ENCODE data around the gene SOS1.
A peak's percentile ranks its signal among the peaks of the same experiment; 100 is the strongest.
"Not testable (repeated sequence)": the region's sequence is repeated elsewhere in the genome, so short reads cannot be mapped to it uniquely, and the experiment has no call there.

Gene SOS1

DNA sequence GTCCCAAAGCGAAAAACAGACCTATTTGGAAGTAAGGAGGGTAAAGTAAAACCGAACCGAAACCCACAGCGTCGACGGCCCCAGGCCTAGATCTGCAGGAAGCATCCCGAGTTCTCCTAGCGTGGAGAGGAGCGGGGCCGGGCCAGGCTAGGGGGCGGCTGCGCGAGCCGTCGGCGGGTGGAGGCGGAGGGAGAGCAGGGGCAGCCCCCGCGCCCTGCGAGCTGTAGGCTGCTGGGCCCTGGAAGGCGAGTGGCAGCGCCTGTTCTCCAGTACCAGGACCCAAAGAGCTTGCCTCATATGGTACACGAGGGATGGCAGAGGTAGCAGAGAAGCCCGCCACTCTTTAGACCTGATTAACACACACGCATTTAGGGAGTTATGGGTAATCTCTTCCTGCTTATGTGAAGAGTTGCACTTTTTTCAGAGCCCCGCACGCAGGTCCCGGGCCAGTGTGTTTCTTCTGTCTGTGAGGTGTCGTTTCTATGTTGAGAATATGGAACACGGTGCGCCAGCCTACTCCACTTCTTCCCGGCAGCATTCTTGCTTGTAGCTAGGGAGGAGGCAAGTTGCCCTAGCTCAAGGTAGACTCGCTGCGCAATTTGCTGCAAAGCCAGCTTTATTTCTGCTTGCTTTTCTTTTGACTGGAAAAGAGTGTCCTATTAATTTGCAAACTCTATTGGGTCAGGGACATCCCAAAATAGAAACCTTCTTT, 160.1 kb downstream of the SOS1 start:
- no peak for DNase-seq

DNA sequence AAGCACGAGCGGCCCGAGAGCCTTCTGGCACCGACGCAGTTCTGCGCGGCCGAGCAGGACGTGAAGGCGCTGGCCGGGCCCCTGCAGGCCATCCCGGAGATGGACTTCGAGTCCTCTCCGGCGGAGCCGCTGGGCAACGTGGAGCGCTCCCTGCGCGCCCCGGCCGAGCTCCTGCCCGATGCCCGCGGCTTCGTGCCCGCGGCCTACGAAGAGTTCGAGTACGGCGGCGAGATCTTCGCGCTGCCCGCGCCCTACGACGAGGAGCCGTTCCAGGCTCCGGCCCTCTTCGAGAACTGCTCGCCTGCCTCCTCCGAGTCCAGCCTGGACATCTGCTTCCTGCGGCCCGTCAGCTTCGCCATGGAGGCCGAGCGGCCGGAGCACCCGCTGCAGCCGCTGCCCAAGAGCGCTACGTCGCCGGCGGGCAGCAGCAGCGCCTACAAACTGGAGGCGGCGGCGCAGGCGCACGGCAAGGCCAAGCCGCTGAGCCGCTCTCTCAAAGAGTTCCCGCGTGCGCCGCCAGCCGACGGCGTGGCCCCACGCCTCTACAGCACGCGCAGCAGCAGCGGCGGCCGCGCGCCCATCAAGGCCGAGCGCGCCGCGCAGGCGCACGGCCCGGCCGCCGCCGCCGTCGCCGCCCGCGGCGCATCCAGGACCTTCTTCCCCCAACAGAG, 160.8 kb downstream of the SOS1 start:
- peak; percentile 60 for DNase-seq

- DNase-seq: no peak
These were observed 161.4 kb downstream of the SOS1 start for GRCh38 chr2:38959466-38959865.

GRCh38 chr2:38957972-38958371, 162.9 kb downstream of the SOS1 start:
- no peak for DNase-seq

DNA sequence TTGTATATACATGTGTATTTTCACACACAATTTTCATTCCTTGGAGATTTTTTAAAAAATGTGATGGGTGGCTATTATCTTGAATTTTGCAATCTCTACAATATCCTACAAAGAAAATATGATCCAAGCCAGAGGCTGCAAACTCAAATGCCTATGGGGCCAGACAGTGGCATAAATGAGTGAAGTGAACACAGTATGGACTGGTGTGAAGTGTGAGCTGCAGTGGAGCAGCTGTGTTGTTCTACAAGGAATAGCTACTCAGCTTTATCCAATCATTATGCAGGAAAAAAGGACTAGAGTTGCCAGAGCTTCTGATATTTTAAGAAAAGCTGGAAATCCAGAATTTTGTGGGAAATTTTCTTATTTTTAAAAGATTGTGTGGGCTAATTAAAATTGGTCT, 169.1 kb downstream of the SOS1 start:
- no peak for DNase-seq

GRCh38 chr2:38948995-38949394, 171.9 kb downstream of the SOS1 start:
- DNase-seq: no peak

GRCh38 chr2:38948387-38948882, 172.4 kb downstream of the SOS1 start:
- no peak for DNase-seq

- DNase-seq: peak; percentile 38
These were observed 173.3 kb downstream of the SOS1 start for GRCh38 chr2:38947241-38948239.

GRCh38 chr2:38945911-38946310, 174.9 kb downstream of the SOS1 start:
- DNase-seq: no peak

DNA sequence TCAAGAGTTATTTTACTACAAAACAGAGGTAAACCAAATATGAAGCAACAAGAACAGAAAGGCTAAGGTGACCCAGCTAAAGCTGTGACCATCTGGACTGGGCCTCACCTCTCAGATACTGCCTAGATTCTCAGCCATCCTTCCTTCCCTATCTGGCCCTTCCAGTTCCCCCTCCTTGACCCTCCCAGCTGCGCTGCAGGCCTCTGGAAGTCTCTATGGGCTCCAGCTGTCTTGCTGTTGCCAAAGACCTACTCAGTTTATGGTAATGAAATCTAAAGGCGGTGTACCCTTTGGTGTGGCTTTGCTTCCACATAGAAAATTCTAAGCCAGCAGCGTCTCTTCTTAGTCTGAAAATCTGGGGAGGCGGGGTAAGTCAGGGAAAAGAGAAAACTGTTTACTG, 175.5 kb downstream of the SOS1 start:
- DNase-seq: no peak

- no peak for DNase-seq
These were observed 177.1 kb downstream of the SOS1 start for GRCh38 chr2:38943784-38944183.

- no peak for DNase-seq
These were observed 180.1 kb downstream of the SOS1 start for GRCh38 chr2:38940746-38941145.

GRCh38 chr2:38937548-38937947, 183.3 kb downstream of the SOS1 start:
- DNase-seq: no peak

GRCh38 chr2:38936516-38936915, 184.3 kb downstream of the SOS1 start:
- DNase-seq: not testable (repeated sequence)

DNA sequence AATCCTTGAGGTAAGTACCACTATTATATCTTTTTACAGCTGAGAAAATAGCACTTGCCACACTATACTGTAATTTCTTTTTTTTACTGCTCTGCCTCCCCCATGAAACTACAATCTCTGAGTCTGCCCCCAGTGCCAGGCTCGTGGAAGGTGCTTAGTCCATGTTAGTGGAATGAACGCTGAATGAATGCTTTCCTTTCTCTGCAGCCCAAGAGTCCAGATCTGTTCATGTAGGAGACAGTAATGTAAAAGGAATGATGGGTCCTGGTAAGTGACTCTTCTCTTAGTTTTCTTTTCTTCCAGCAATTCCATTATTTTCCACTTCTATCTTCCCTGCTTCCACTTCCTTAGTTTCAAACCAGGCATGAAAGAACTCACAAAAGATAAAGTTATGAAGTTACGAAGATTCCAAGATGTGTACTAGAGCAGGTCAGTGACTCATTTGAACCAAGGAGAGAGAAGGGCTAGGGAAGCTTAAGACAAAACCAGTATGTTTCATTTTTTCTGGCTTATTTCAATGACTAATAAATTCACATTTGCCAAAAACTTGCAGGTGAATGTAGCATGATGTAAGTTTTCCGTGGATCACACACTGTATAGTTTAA, 185.2 kb downstream of the SOS1 start:
- no peak for DNase-seq

DNA sequence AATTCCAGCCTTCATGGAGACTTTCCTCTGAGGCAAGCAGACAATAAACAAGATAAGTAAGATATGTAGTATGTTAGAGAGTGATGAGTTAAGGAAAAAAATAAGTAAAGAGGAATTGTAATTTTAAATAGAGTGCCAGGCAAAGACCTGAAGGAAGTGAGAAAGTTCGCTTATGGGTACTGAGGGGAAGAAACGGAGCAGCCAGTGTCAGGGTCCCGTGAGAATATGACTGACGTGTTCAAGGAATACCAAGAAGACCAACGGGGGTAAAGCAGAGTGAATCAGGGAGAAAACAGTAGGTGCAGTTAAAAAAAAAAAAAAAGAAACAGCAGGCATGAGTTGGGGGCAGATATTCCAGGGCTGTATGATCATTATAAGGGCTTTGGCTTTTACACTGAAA, 186.1 kb downstream of the SOS1 start:
- DNase-seq: no peak

DNA sequence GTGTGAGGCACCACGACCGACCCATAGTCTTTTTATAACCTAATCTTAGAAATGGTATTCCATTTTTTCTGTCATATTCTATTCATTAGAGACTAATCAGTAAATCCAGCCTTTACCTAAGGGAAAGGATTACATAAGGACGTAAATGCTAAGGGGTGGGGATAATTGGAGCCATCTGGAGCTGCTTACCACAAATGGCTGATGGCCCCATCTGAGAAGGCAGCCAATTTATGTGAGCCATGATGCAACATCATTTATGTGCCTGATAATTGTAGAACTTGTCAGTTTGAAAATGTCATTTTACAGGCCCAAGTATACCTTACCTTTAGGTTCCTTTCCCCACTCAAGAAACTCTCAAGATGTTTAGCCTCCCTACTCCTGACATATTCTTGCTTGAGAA, 187.2 kb downstream of the SOS1 start:
- no peak for DNase-seq

DNA sequence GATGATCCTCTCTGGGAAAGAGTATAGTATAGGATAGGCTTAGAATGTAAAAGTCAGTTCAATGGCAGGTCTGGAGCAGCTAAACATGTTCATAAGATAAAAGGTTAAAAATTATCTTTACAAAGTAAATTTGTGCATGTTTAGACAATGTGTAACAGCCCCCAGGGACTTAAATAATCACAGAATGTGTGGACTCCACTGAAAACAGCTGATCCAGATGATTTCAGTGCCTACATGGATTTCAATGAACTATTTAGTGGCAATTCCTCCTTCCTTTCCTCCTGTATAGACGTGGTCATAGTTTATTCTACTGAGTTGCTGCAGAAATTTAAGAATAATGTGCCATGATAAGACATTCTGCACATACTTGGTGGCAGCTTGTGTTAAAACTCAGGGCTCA, 188.3 kb downstream of the SOS1 start:
- DNase-seq: no peak

Data from central memory CD4-positive, alpha-beta T cell (primary cell).